Measurements from ENCODE around the gene C6orf120. TPM values are rescaled to one million over a fixed set of nuclear protein-coding genes. Genes with fewer than 3 reads are reported as not detected.
A peak's percentile ranks its signal among the peaks of the same experiment; 100 is the strongest.

Gene C6orf120
- total and polyA plus RNA-seq, 2 donors (not counting 1 experiment from before 2014, with no cell fraction given) = 9.7 to 27.1 TPM

DNA sequence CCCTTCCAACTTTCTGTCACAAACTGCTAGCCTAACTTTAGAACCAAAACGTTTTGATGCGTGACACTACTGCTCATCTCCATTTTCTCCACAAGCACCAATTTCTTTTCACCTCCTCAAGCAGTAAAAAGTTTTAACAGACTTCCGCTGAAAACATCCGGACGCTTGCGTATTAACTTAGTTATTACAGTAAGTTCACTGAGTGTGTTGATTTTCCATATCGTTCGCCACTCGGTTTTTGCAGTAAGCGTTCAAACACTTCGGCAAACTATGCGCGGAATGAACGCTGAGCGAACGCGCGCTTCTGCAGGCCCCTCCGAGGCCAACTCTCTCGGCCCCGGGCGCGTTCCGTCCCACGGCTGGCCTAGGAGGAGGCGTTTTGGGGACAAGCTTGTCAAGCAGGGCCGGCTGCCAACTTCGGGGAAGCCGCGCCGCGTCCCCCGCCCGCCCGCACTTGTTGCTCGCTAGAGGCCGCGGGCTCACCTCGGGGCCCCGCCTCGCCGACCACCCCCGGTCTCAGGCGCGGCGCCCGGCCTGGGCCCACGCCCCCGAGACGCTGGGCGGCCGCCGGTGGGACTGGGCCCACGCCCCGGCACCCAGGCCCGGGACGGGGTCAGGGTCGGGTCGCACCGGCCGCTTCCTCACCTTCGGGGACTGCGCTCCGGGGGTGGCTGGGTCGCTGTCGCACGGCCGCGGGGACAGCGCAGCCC is 21.4 kb downstream of the C6orf120 start:
- Histone ChIP-seq H3K79me2 (ENCODE audit: control insufficient read depth, insufficient read depth, low read length) (peaks cover 34% of the 10 kb centered on the region), H3K27me3 (replicated peaks in 1 of 4; ENCODE audit: control extremely low read depth in 1 of 4, control insufficient read depth in 3 of 4, insufficient read depth in 4 of 4, low read length in 3 of 4) (no peaks in the 10 kb centered on the region), H3K27ac (ENCODE audit: low read length in 2 of 2) (peak overlapping the region; percentile 77 to 88), H3K36me3 (replicated peaks in 1 of 2; ENCODE audit: control extremely low read depth in 1 of 2, control insufficient read depth in 1 of 2, extremely low read depth in 1 of 2, insufficient read depth in 2 of 2, low read length in 1 of 2) (peaks cover 0 to 1% of the 10 kb centered on the region in 2 experiments), H3K9me3 (ENCODE audit: control extremely low read depth in 1 of 3, control insufficient read depth in 2 of 3, insufficient read depth in 1 of 3, low read length in 2 of 3) (no peaks in the 10 kb centered on the region), H3K4me1 (ENCODE audit: control insufficient read depth in 2 of 2, insufficient read depth in 2 of 2, low read length in 2 of 2) (peaks cover 17 to 18% of the 10 kb centered on the region in 2 donors), H3K4me2 (replicated peaks; ENCODE audit: low read depth, low read length, poor library complexity, severe bottlenecking) (peak overlapping the region; percentile 80), H3K4me3 (ENCODE audit: control extremely low read depth in 1 of 5, extremely low read depth in 1 of 5, insufficient read depth in 1 of 5, low read depth in 2 of 5, low read length in 4 of 5) (peak overlapping the region; percentile 58 to 95 (median 77)), H3K9ac (ENCODE audit: low read length) (peak overlapping the region; percentile 72), H2AFZ (ENCODE audit: insufficient read depth, low read depth, low read length, poor library complexity, severe bottlenecking) (peak overlapping the region; percentile 84), H4K20me1 (ENCODE audit: control insufficient read depth, insufficient read depth, low read length, poor library complexity, severe bottlenecking) (no peaks in the 10 kb centered on the region)
- ATAC-seq (ENCODE audit: low read depth) (peak; percentile 39), DNase-seq (peak; percentile 85)
- Mint-ChIP-seq H3K9me3 (ENCODE audit: insufficient read depth) (no peaks in the 10 kb centered on the region), H3K4me3 (peak overlapping the region; percentile 90), H3K27me3 (no peaks in the 10 kb centered on the region), H3K4me1 (peaks cover 33% of the 10 kb centered on the region), H3K27ac (peak overlapping the region; percentile 89)
- WGBS (ENCODE audit: insufficient coverage) = 1% methylated on average over 70 of the region's 70 CpGs
- TF ChIP-seq EZH2 (IDR thresholded peaks at IDR 0.05; ENCODE audit: borderline replicate concordance, insufficient read depth, low read depth, low read length, poor library complexity, severe bottlenecking) = no peak
- no peak for TF ChIP-seq CTCF (IDR thresholded peaks at IDR 0.05)
- POLR2A ChIA-PET = interaction anchor here (0.6 to 3.1 kb wide), 3 partner anchors 22 to 829 kb away, joined by 3 to 28 read pairs (median 5); partner anchors contain the start of genes C6orf120, DLL1 and WDR27
- CTCF ChIA-PET = interaction anchor here (1.3 kb wide), 1 partner anchor 21 kb away, joined by 3 read pairs; the partner anchor contains the start of genes C6orf120 and WDR27
- intact Hi-C loops (cut with micrococcal nuclease) = loop anchor here (1.0 to 10.0 kb wide), 3 partner anchors 21 to 571 kb away; partner anchors contain the start of genes C6orf120, DLL1, DYNLT2 and ERMARD

Measured in B cell (primary cell).